ENCODE data around the gene SLC22A23. TPM values are rescaled to one million over a fixed set of nuclear protein-coding genes. Genes with fewer than 3 reads are reported as not detected.

SLC22A23 gene
- total and polyA plus RNA-seq, 2 experiments from 2014 or later: 6.1 to 38.3 TPM

- Histone ChIP-seq H3K4me1 (ENCODE audit: insufficient read depth) (peaks cover 50% of the 10 kb centered on the region), H3K9me2 (ENCODE audit: insufficient read depth) (no peaks in the 10 kb centered on the region), H3K4me2 (no peak overlapping the region), H4K20me1 (replicated peaks; ENCODE audit: insufficient read depth) (peaks cover 5% of the 10 kb centered on the region; the same call in 1 of the 2 replicates), H2AFZ (no peak overlapping the region), H3F3A (replicated peaks; ENCODE audit: low read depth) (no peaks in the 10 kb centered on the region), H3K36me3 (ENCODE audit: insufficient read depth) (no peaks in the 10 kb centered on the region), H3K27me3 (ENCODE audit: insufficient read depth) (no peaks in the 10 kb centered on the region), H3K4me3 (no peak overlapping the region), H3K79me2 (replicated peaks; ENCODE audit: insufficient read depth) (peaks cover 57% of the 10 kb centered on the region), H3K27ac (ENCODE audit: low read depth) (no peak overlapping the region)
- ATAC-seq (no peak), DNase-seq (ENCODE audit: low spot score) (no peak)
- Mint-ChIP-seq H3K4me1 (peaks cover 73% of the 10 kb centered on the region), H3K27me3 (ENCODE audit: insufficient read depth, low read depth, poor library complexity) (peaks cover 8% of the 10 kb centered on the region), H3K36me3 (ENCODE audit: low read depth) (peaks cover 13% of the 10 kb centered on the region), H3K27ac (no peak overlapping the region; the same call in 1 of the 2 replicates), H3K9me3 (no peaks in the 10 kb centered on the region), H3K4me3 (no peak overlapping the region)
- TF ChIP-seq STAT1 (IDR thresholded peaks at IDR 0.05; ENCODE audit: unreplicated experiment) (no peak), NANOG (IDR thresholded peaks at IDR 0.05; ENCODE audit: borderline replicate concordance) (no peak), EZH2 (IDR thresholded peaks at IDR 0.05; ENCODE audit: low read depth, unreplicated experiment) (no peak), EZH2phosphoT487 (IDR thresholded peaks at IDR 0.05; ENCODE audit: unreplicated experiment) (no peak), JUNB (IDR thresholded peaks at IDR 0.05; ENCODE audit: unreplicated experiment) (no peak), CTCF (conservative IDR thresholded peaks at IDR 0.05; ENCODE audit: low read depth in 2 of 2) (no peak), CREB1 (CRISPR knock-in tag; IDR thresholded peaks at IDR 0.05; ENCODE audit: low read depth) (no peak), ZNF462 (CRISPR knock-in tag; IDR thresholded peaks at IDR 0.05) (no peak), POLR2AphosphoS5 (IDR thresholded peaks at IDR 0.05; ENCODE audit: low read depth) (no peak), ZNF331 (CRISPR knock-in tag; IDR thresholded peaks at IDR 0.05; ENCODE audit: low read depth) (no peak), ZNF114 (CRISPR knock-in tag; IDR thresholded peaks at IDR 0.05) (no peak)
- TF ChIP-seq, protein P1, sequence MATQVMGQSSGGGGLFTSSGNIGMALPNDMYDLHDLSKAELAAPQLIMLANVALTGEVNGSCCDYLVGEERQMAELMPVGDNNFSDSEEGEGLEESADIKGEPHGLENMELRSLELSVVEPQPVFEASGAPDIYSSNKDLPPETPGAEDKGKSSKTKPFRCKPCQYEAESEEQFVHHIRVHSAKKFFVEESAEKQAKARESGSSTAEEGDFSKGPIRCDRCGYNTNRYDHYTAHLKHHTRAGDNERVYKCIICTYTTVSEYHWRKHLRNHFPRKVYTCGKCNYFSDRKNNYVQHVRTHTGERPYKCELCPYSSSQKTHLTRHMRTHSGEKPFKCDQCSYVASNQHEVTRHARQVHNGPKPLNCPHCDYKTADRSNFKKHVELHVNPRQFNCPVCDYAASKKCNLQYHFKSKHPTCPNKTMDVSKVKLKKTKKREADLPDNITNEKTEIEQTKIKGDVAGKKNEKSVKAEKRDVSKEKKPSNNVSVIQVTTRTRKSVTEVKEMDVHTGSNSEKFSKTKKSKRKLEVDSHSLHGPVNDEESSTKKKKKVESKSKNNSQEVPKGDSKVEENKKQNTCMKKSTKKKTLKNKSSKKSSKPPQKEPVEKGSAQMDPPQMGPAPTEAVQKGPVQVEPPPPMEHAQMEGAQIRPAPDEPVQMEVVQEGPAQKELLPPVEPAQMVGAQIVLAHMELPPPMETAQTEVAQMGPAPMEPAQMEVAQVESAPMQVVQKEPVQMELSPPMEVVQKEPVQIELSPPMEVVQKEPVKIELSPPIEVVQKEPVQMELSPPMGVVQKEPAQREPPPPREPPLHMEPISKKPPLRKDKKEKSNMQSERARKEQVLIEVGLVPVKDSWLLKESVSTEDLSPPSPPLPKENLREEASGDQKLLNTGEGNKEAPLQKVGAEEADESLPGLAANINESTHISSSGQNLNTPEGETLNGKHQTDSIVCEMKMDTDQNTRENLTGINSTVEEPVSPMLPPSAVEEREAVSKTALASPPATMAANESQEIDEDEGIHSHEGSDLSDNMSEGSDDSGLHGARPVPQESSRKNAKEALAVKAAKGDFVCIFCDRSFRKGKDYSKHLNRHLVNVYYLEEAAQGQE (IDR thresholded peaks at IDR 0.05; ENCODE audit: unreplicated experiment): no peak
- TF ChIP-seq, protein P2, sequence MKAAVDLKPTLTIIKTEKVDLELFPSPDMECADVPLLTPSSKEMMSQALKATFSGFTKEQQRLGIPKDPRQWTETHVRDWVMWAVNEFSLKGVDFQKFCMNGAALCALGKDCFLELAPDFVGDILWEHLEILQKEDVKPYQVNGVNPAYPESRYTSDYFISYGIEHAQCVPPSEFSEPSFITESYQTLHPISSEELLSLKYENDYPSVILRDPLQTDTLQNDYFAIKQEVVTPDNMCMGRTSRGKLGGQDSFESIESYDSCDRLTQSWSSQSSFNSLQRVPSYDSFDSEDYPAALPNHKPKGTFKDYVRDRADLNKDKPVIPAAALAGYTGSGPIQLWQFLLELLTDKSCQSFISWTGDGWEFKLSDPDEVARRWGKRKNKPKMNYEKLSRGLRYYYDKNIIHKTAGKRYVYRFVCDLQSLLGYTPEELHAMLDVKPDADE (IDR thresholded peaks at IDR 0.05): no peak
Observed at GRCh38 chr6:3346476-3346875, 110.4 kb downstream of the SLC22A23 start.
